Ascending aorta (tissue), 2 donors: ENCODE measurements around the gene PDZD2. TPM values are rescaled to one million over a fixed set of nuclear protein-coding genes. Genes with fewer than 3 reads are reported as not detected.

Source experiments
- DNase-seq, 2 donors: peaks; one replicate each; pipeline ENCODE4 v3.0.0-alpha.2; 2019; ENCODE audit warnings: low spot score in 2 of 2
- H3K27ac ChIP-seq, 2 donors: fragments of 200-600 bp; sonication (generic); one replicate each; pipeline ENCODE4 v1.5.1; 2016 to 2017; ENCODE audit warnings: mild to moderate bottlenecking in 1 of 2
- H3K27me3 ChIP-seq: fragments of 200-600 bp; sonication (generic); one replicate; pipeline ENCODE4 v1.5.1; 2017
- H3K36me3 ChIP-seq, 2 donors: fragments of 200-600 bp; sonication (generic); one replicate each; pipeline ENCODE4 v1.5.1; 2016
- H3K4me1 ChIP-seq, 2 donors: fragments of 200-600 bp; sonication (generic); one replicate each; pipeline ENCODE4 v1.5.1; 2016 to 2017; ENCODE audit warnings: mild to moderate bottlenecking in 1 of 2
- H3K4me3 ChIP-seq, 2 donors: fragments of 200-600 bp; sonication (generic); one replicate each; pipeline ENCODE4 v1.5.1; 2016 to 2017; ENCODE audit warnings: mild to moderate bottlenecking in 1 of 2
- H3K9me3 ChIP-seq, 2 donors: fragments of 200-600 bp; sonication (generic); one replicate each; pipeline ENCODE4 v1.5.1; 2016
- intact Hi-C: fragments of 100-400 bp; cut with DNase I; formaldehyde crosslinking; loops from one replicate; pipeline ENCODE4 v1.15.1; 2023
- total RNA-seq: library from RNA; depleted of rRNA; stranded (reverse); fragments of >200 nt; gene quantifications from one replicate; pipeline ENCODE4 v1.1.0, GENCODE V29; 2016
- TF ChIP-seq, protein P1 (sequence below), 3 experiments: fragments of 200-600 bp in 2 of 3; fragments of 450-650 bp in 1 of 3; sonication (generic) in 2 of 3; IDR thresholded peaks; one replicate each; pipeline ENCODE4 v1.5.1; 2016 to 2019; ENCODE audit warnings: antibody characterized with exemption in 3 of 3, mild to moderate bottlenecking in 1 of 3, moderate library complexity in 1 of 3

Gene PDZD2
- total RNA-seq, 1 donor from 2014 or later: 8.1 TPM

DNA sequence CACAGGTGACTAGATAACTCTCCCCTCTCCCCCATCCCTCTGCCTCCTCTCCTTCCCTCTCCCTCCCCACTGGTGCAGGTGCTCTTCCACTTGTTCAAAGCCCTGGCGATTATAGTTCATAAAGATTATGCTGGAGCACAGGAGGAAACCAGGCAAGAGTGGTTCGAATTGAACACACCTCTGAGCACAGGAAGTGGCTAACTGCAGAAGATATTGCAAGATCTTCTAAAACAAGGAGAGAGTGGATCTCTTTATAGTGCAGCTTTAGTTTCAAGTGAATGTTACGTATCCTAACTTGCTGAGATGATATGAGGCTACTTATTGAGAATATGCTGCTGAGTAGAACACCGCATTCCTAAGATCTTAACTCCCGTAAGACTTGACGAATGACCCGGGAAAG, 356.8 kb downstream of the PDZD2 start:
- no peak overlapping the region for H3K27ac ChIP-seq
- no peaks in the 10 kb centered on the region for H3K27me3 ChIP-seq
- no peak overlapping the region for H3K4me3 ChIP-seq
- intact Hi-C loops: no loop called here
- H3K9me3 ChIP-seq: no peaks in the 10 kb centered on the region
- TF ChIP-seq, protein P1, sequence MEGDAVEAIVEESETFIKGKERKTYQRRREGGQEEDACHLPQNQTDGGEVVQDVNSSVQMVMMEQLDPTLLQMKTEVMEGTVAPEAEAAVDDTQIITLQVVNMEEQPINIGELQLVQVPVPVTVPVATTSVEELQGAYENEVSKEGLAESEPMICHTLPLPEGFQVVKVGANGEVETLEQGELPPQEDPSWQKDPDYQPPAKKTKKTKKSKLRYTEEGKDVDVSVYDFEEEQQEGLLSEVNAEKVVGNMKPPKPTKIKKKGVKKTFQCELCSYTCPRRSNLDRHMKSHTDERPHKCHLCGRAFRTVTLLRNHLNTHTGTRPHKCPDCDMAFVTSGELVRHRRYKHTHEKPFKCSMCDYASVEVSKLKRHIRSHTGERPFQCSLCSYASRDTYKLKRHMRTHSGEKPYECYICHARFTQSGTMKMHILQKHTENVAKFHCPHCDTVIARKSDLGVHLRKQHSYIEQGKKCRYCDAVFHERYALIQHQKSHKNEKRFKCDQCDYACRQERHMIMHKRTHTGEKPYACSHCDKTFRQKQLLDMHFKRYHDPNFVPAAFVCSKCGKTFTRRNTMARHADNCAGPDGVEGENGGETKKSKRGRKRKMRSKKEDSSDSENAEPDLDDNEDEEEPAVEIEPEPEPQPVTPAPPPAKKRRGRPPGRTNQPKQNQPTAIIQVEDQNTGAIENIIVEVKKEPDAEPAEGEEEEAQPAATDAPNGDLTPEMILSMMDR (IDR thresholded peaks at IDR 0.05): no peak
- no peaks in the 10 kb centered on the region for H3K36me3 ChIP-seq
- DNase-seq: no peak
- H3K4me1 ChIP-seq: peaks cover 0 to 5% of the 10 kb centered on the region in 2 donors

DNA sequence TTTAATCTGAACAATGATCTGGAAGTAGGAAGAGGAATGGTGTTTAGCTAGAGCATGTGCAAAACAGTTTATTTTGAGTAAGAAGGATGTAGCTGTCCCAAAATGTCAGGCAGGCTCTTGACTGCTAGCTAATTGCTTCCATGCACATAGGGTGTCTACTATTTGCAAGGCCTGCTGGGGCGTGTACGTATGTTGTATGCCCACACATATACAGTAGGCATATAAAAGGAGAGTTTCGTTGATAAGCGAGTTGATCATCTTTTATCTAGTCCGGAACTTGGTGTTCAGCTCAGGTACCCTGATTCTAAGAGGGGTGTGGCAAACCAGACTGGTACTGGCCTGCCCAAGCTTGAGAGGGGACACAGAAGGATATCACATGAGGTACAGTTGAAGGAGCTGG, 358.0 kb downstream of the PDZD2 start:
- intact Hi-C loops: no loop called here
- Histone ChIP-seq H3K9me3 (no peaks in the 10 kb centered on the region), H3K27me3 (no peaks in the 10 kb centered on the region), H3K4me3 (no peak overlapping the region), H3K27ac (no peak overlapping the region), H3K36me3 (no peaks in the 10 kb centered on the region), H3K4me1 (peaks cover 0 to 5% of the 10 kb centered on the region in 2 donors)
- TF ChIP-seq, protein P1 (IDR thresholded peaks at IDR 0.05): no peak
- no peak for DNase-seq

DNA sequence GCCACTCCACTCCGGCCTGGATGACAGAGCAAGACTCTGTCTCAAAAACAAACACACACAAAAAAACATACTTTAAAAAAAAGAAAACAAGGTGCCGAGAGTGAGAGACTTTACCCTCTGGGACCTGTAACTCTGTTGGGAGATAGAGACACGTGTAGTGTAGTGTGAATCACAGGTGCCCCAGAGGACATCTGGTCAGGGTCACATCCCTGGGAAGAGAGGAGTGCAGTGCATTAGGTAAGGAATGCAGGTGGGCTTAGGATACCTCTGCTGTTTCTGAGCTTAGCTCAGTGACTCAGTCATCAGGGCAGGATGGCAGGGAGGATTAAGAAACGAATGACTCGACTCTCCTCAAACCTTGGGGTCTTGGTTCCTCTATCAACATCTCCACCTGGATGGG, 360.5 kb downstream of the PDZD2 start:
- intact Hi-C loops: no loop called here

DNA sequence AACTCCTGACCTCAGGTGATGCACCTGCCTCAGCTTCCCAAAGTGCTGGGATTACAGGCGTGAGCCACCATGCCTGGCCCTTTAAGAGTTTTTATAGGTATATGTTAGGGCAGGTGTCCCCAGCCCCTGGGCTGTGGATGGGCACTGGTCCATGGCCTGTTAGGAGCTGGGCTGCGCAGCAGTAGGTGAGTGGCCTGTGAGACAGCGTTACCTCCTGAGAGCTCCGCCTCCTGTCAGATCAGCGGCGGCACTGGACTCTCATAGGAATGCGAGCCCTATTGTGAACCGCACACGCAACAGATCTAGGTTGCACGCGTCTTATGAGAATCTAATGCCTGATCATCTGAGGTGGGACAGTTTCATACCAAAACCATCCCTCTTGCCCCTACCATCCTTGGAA, 361.8 kb downstream of the PDZD2 start:
- Histone ChIP-seq H3K27ac (no peak overlapping the region), H3K4me3 (no peak overlapping the region), H3K36me3 (no peaks in the 10 kb centered on the region), H3K4me1 (no peaks in the 10 kb centered on the region), H3K9me3 (no peaks in the 10 kb centered on the region), H3K27me3 (no peaks in the 10 kb centered on the region)
- DNase-seq: no peak
- TF ChIP-seq, protein P1 (IDR thresholded peaks at IDR 0.05): no peak
- intact Hi-C loops: no loop called here

More for the DNA sequence above, 360.5 kb downstream of the PDZD2 start:
- Histone ChIP-seq H3K36me3 (no peaks in the 10 kb centered on the region), H3K27me3 (no peaks in the 10 kb centered on the region), H3K4me3 (no peak overlapping the region), H3K4me1 (no peaks in the 10 kb centered on the region), H3K27ac (no peak overlapping the region), H3K9me3 (no peaks in the 10 kb centered on the region)
- DNase-seq: no peak
- TF ChIP-seq, protein P1 (IDR thresholded peaks at IDR 0.05): no peak

DNA sequence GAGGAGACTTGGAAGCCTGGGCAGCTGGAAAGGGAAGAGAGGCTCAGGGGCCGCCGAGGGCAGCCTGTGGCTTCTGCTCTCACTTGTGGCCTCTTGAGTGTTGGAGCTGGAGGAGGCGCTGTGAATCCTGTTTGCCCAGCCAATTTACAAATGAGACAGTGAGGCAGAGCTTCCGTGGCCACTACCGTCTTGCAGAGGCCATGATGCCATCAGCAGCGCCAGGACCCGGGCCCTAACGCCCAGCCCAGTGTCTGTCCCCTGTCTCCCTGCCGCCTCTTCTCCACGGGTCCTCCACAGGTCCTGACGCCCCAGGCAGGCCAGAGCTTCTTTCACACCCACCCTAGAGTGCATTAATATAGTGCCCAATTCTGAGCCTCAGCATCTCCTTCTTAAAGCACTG, 362.4 kb downstream of the PDZD2 start:
- Histone ChIP-seq H3K27me3 (no peaks in the 10 kb centered on the region), H3K4me3 (no peak overlapping the region), H3K9me3 (no peaks in the 10 kb centered on the region), H3K4me1 (no peaks in the 10 kb centered on the region), H3K27ac (no peak overlapping the region), H3K36me3 (no peaks in the 10 kb centered on the region)
- intact Hi-C loops: no loop called here
- TF ChIP-seq, protein P1 (IDR thresholded peaks at IDR 0.05): no peak
- no peak for DNase-seq

DNA sequence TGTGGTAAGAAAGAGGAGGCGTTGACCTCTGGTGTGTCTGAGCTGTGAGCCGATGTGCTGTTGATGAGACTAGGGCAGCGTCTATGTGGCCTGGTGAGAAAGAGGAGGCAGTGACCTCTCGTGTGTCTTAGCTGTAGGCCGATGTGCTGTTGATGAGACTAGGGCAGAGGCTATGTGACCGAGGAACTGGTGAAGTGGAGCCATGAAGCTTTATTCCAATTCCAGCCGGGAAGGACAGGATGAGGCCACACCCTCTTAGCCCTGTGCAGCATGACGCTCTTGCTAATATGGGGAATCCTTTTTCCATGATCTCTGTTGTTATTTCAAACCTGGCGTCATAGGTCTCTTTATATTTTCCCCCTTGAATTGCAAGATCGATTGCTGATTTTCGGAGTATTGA, 362.8 kb downstream of the PDZD2 start:
- H3K9me3 ChIP-seq: no peaks in the 10 kb centered on the region
- no peak for DNase-seq
- no peaks in the 10 kb centered on the region for H3K27me3 ChIP-seq
- TF ChIP-seq, protein P1 (IDR thresholded peaks at IDR 0.05): no peak
- intact Hi-C loops: no loop called here
- no peaks in the 10 kb centered on the region for H3K36me3 ChIP-seq
- no peak overlapping the region for H3K27ac ChIP-seq
- no peak overlapping the region for H3K4me3 ChIP-seq
- H3K4me1 ChIP-seq: no peaks in the 10 kb centered on the region
